ENCODE measurements around the gene RSRC1. TPM values are rescaled to one million over a fixed set of nuclear protein-coding genes. Genes with fewer than 3 reads are reported as not detected.

RSRC1 gene
- total and polyA plus RNA-seq, 12 donors = 12.6 to 27.6 (median 21.4) TPM

DNA sequence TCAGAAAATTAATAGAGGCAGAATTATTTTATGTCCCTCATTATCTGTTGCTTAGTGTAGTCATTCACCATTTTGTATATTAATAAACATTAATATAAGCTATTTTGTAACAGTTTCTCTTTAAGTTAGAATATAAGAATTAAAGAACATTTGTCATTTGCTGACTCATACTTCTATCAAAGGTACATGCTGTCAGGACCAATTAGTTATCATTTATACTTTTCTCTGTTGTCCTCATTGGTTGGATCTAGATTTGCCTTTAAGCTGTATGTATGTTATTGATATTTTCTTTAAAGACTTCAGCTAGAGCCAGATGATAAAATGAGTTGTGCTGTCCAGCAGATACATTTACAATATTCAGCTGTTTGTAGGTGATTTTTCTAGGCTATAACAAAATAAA is 292.7 kb downstream of the RSRC1 start:
- no peaks in the 10 kb centered on the region for H3K27me3 ChIP-seq
- no peaks in the 10 kb centered on the region for H3K4me1 ChIP-seq
- no peak overlapping the region for H3K27ac ChIP-seq
- intact Hi-C loops (cut with DNase I) = no loop called here
- H3K9me3 ChIP-seq = no peaks in the 10 kb centered on the region
- H3K36me3 ChIP-seq = no peaks in the 10 kb centered on the region
- TF ChIP-seq, protein P1, sequence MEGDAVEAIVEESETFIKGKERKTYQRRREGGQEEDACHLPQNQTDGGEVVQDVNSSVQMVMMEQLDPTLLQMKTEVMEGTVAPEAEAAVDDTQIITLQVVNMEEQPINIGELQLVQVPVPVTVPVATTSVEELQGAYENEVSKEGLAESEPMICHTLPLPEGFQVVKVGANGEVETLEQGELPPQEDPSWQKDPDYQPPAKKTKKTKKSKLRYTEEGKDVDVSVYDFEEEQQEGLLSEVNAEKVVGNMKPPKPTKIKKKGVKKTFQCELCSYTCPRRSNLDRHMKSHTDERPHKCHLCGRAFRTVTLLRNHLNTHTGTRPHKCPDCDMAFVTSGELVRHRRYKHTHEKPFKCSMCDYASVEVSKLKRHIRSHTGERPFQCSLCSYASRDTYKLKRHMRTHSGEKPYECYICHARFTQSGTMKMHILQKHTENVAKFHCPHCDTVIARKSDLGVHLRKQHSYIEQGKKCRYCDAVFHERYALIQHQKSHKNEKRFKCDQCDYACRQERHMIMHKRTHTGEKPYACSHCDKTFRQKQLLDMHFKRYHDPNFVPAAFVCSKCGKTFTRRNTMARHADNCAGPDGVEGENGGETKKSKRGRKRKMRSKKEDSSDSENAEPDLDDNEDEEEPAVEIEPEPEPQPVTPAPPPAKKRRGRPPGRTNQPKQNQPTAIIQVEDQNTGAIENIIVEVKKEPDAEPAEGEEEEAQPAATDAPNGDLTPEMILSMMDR (IDR thresholded peaks at IDR 0.05) = no peak
- DNase-seq = no peak
- ATAC-seq = no peak
- H3K4me3 ChIP-seq = no peak overlapping the region

DNA sequence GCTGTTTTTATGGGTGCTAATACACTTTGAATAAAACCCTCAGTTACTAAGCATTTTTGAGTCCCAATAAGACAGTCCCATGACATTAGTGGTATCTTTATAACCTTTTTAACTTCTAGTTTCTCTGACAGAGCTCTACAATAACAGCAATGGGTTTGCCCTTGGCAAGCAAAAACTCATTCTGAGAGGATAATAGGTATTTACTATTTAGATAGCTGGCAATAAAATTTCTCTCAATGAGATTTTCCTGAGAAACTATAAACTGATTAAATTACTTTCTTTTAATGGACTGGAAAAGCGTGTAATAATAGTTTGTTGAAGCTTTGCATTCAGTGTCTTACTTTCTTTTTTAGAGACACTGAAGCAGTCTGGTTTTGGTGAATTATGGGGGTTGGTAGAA is 293.1 kb downstream of the RSRC1 start:
- ATAC-seq = no peak
- intact Hi-C loops (cut with DNase I) = no loop called here
- WGBS, 2 donors = 96 to 100% methylated on average over 1 of the region's 1 CpG
- Histone ChIP-seq H3K9me3 (no peaks in the 10 kb centered on the region), H3K36me3 (no peaks in the 10 kb centered on the region), H3K4me3 (no peak overlapping the region), H3K27me3 (no peaks in the 10 kb centered on the region), H3K4me1 (no peaks in the 10 kb centered on the region), H3K27ac (no peak overlapping the region)
- TF ChIP-seq, protein P1 (IDR thresholded peaks at IDR 0.05) = no peak
- DNase-seq = no peak

DNA sequence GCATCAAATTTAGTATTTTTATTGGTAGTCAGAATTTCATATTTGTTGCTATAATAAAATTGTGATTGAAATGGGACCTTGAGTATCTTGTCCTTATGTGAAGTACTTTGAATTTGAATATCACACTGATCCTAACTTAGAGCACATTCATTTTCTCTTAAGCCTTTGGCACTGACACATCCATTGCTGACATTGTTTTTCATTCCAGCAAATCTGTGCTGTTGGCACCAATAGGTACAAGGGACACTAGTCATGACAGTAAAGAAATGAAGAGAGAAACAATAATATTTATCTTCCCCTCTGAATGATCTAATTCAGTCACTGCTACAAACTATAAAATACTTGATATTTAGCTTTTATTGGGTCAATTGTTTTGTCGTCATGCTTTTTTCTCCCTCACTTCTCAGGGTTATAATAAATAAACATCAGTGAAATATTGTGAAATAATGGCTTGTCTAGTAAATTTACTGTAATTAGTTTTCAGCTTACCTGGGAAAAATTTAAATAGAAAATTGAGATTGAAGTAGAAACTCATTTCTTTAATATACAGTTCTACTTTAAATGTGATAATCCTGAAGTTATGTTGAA is 294.3 kb downstream of the RSRC1 start:
- 85 to 90% methylated on average over 1 of the region's 1 CpG for WGBS, 2 donors
- TF ChIP-seq, protein P1 (IDR thresholded peaks at IDR 0.05) = no peak
- Histone ChIP-seq H3K4me3 (no peak overlapping the region), H3K9me3 (no peaks in the 10 kb centered on the region), H3K27ac (no peak overlapping the region), H3K4me1 (no peaks in the 10 kb centered on the region), H3K36me3 (no peaks in the 10 kb centered on the region), H3K27me3 (no peaks in the 10 kb centered on the region)
- DNase-seq (no peak), ATAC-seq (no peak)
- intact Hi-C loops (cut with DNase I) = no loop called here

DNA sequence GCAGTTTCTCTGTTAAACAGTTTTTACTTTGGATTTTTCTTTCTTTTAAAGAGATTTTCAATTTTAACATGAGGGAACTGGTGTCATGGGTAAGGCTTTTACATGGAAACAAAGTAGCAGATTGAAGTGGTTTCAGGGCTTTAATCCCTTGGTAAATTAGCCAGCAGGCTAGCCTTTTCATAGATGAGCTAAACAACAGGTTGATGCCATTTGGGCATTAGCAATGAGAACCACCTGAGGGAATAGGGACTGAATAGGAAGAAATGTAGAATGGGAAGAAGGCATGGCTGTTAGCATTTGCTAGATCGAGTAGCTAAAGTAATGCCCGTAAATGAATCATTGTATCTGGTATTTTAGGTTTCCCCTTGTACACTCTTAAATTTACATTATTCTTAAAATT is 295.6 kb downstream of the RSRC1 start:
- WGBS, 2 donors = 96% methylated on average over 2 of the region's 2 CpGs
- no peaks in the 10 kb centered on the region for H3K4me1 ChIP-seq
- H3K27me3 ChIP-seq = no peaks in the 10 kb centered on the region
- no peak for ATAC-seq
- no peak overlapping the region for H3K4me3 ChIP-seq
- no peaks in the 10 kb centered on the region for H3K36me3 ChIP-seq
- DNase-seq = no peak
- intact Hi-C loops (cut with DNase I) = no loop called here
- TF ChIP-seq, protein P1 (IDR thresholded peaks at IDR 0.05) = no peak
- H3K27ac ChIP-seq = no peak overlapping the region
- H3K9me3 ChIP-seq = no peaks in the 10 kb centered on the region
